HG02759 (cell line): ENCODE data around the gene LRP1-AS.

Source experiments
- ATAC-seq: cut with Tn5 transposase; IDR thresholded peaks from one replicate; pipeline ENCODE4 v1.9.1; 2021; ENCODE audit warnings: mild to moderate bottlenecking, moderate library complexity; ENCODE audit not compliant: unreplicated experiment

The LRP1-AS gene

DNA sequence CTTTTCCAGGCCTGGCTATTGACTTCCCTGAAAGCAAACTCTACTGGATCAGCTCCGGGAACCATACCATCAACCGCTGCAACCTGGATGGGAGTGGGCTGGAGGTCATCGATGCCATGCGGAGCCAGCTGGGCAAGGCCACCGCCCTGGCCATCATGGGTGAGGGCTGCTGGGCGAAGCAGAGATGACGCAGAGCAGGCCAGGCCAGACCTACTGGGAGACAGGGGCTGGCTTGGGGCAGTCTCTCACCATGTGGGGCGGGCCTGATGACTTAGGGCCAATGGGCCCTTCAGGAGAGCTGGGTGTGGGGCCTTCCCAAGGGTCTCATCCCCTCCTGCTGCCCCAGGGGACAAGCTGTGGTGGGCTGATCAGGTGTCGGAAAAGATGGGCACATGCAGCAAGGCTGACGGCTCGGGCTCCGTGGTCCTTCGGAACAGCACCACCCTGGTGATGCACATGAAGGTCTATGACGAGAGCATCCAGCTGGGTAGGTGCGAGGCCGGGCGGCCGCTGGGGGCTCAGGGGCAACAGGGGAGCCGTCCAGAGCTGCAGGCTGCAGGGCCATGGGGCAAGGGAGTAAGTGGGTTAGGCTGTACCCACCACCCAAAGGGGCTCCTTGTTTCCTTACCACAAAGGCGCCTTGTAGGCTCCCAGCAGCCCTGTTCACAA, 33.0 kb upstream of the LRP1-AS start:
- ATAC-seq: no peak

DNA sequence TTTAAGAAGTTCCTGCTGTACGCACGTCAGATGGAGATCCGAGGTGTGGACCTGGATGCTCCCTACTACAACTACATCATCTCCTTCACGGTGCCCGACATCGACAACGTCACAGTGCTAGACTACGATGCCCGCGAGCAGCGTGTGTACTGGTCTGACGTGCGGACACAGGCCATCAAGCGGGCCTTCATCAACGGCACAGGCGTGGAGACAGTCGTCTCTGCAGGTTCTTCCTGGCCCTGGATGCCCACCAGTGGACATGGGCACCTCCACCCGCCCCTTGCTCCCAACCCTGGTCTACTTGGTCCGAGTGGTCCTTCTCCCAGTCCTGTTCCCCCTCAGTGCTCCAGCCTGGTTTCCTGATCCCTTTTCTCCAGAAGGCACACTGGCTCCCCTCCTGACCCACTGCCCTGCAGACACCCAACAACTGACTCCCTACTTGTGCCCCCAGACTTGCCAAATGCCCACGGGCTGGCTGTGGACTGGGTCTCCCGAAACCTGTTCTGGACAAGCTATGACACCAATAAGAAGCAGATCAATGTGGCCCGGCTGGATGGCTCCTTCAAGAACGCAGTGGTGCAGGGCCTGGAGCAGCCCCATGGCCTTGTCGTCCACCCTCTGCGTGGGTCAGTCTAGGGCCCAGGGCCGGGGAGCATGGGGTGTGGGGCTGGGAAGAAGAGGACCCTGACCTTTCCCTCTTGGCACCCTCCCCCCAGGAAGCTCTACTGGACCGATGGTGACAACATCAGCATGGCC, 32.1 kb upstream of the LRP1-AS start:
- no peak for ATAC-seq

DNA sequence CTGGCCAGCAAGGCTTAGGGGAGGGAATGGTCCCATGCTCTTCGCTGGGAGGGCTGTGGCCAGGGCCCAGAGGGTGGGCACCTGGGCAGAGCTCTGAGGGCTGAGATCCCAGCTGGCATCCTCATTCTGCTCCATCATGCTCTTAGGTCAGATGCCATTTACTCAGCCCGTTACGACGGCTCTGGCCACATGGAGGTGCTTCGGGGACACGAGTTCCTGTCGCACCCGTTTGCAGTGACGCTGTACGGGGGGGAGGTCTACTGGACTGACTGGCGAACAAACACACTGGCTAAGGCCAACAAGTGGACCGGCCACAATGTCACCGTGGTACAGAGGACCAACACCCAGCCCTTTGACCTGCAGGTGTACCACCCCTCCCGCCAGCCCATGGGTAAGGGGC, 30.8 kb upstream of the LRP1-AS start:
- ATAC-seq: no peak

DNA sequence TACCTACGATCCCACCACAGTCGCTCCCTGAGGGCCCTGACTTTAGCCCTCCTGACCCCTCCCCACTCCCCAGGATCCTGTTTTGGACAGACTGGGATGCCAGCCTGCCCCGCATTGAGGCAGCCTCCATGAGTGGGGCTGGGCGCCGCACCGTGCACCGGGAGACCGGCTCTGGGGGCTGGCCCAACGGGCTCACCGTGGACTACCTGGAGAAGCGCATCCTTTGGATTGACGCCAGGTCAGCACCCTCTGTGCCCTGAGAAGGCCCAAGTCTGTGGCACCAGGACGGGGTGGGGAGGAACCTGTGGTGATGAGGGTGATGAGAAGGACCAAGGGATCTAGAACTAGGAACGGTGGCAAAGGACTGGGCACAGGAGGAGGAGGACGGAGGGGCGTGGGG, 29.9 kb upstream of the LRP1-AS start:
- ATAC-seq: no peak

DNA sequence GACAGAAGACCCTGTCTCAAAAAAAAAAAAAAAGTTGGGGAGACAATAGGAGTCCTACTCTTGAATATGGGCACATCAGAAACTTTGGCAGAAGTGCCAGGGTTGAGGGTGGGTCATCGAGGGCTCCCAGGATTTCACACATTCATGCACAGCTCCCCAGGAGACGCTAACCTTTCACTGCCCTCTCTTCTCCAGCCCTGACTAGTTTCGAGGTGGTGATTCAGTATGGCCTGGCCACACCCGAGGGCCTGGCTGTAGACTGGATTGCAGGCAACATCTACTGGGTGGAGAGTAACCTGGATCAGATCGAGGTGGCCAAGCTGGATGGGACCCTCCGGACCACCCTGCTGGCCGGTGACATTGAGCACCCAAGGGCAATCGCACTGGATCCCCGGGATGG, 29.4 kb upstream of the LRP1-AS start:
- ATAC-seq: no peak

DNA sequence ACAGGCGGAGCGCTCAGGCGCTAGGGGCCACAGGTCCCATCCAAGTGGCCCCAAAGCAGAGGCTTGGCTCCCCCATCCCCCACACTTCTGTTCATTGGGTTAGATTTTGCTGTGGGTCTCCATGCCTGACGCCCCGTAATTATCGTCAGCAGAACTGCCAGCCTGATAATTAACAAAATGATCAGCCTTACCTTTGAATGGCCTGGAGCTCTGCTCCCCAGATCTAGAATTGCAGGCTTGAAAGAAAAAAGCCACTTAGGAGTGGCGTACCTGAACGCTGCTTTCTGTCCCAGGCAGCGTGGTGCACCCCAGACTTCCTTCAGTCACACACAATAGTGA, 28.7 kb upstream of the LRP1-AS start:
- no peak for ATAC-seq

DNA sequence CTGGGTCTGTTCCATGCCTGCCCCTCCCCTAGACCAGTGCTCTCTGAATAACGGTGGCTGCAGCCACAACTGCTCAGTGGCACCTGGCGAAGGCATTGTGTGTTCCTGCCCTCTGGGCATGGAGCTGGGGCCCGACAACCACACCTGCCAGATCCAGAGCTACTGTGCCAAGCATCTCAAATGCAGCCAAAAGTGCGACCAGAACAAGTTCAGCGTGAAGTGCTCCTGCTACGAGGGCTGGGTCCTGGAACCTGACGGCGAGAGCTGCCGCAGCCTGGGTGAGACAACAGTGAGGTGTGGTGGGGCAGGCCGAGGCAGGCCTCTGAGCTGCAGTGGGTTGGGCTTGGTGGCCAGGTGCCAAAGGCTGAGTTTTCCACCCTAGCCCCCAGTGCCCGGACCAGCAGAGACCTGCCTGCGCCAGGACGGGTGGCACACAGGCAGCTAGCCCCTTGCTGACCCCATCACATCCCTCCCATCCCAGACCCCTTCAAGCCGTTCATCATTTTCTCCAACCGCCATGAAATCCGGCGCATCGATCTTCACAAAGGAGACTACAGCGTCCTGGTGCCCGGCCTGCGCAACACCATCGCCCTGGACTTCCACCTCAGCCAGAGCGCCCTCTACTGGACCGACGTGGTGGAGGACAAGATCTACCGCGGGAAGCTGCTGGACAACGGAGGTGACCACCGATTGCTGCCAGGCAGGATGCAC, 28.2 kb upstream of the LRP1-AS start:
- ATAC-seq: no peak

DNA sequence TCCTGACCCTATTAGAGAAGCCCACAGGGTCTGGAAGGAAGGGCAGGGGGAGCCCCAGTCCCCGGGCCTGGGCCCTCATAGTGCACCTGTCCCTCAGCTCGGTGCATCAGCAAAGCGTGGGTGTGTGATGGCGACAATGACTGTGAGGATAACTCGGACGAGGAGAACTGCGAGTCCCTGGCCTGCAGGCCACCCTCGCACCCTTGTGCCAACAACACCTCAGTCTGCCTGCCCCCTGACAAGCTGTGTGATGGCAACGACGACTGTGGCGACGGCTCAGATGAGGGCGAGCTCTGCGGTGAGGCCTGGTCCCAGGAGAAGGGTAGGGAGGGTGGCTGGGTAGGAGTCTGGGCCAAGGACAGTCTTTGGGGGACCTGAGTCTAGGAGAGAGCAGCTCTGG, 26.3 kb upstream of the LRP1-AS start:
- ATAC-seq: no peak

DNA sequence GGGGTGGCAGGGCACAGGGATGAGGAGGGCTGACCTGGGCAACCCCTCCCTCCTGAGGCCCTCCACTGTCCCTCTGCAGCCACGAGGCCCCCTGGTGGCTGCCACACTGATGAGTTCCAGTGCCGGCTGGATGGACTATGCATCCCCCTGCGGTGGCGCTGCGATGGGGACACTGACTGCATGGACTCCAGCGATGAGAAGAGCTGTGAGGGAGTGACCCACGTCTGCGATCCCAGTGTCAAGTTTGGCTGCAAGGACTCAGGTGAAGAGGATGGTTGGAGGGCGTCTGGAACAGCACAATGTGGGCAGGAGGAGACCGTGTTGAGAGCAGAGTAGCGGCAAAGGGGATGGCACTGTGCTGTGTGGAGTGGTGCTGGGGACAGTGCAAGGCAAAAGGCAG, 25.7 kb upstream of the LRP1-AS start:
- no peak for ATAC-seq

DNA sequence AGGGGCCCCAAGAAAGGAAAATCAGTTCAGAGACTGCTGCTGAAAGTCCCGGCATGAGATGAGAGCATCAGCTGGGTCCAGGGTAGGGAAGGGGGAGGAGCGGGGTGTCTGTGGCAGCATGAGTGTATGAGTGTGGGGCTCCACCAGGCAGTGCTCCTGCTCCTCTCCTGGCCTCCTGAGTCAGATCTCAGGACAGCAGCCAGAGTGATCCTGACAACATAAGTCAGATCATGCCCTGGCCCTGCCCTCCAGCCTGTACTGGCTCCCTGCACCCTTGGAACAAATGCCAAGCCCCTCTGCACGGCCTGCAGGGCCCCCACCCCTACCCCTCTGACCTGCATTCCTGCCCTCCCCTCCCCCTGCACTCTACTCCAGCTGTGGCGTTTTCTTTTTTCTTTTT, 24.2 kb upstream of the LRP1-AS start:
- no peak for ATAC-seq

DNA sequence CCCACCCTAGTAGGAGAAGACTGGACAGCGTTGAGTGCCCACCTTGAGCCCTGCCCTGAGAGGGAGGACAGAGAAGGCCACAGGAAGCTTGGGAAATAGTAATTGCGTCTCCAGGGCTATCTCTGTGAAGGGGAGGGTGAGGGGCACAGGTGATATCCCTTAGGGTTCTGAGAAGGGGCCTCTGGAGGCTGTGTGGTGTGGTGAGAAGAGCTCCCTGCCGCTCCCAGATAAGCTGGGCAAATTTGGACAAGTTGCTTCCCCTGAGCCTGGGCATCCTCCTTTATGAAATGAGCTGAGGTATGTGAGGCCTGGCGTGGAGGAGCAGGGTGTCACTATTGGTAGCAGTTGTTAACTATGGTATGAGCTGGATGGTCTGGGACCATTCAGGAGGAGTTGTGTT, 23.5 kb upstream of the LRP1-AS start:
- no peak for ATAC-seq

DNA sequence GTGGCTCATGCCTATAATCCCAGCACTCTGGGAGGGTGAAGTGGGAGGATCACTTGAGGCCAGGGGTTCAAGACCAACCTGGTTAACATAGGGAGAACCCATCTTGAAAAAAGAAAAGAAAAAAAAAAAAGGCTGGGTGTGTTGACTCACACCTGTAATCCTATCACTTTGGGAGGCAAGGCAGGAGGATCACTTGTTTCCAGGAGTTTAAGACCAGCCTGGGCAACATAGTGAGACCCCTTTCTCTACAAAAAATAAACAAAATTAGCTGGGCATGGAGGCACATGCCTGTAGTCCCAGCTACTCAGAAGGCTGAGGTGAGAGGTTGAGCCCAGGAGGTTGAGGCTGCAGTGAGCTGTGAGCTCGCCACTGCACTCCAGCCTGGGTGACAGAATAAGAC, 23.0 kb upstream of the LRP1-AS start:
- no peak for ATAC-seq

DNA sequence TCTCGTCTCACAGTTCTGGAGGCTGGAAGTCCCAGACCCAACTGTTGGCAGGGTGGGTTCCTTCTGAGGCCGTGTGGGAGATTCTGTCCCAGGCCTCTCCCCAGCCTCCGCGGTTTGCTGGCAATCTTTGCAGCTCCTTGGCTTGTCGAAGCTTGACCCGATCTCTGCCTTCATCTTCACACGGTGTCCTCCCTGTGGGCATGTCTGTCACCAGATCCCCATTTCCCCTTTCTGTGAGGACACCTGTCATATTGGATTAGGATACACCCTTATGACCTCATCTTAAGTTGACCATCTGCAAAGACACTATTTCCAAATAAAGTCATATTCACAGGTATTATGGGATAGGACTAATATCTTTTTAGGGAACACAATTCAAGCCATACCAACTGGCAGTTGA, 22.6 kb upstream of the LRP1-AS start:
- ATAC-seq: no peak

DNA sequence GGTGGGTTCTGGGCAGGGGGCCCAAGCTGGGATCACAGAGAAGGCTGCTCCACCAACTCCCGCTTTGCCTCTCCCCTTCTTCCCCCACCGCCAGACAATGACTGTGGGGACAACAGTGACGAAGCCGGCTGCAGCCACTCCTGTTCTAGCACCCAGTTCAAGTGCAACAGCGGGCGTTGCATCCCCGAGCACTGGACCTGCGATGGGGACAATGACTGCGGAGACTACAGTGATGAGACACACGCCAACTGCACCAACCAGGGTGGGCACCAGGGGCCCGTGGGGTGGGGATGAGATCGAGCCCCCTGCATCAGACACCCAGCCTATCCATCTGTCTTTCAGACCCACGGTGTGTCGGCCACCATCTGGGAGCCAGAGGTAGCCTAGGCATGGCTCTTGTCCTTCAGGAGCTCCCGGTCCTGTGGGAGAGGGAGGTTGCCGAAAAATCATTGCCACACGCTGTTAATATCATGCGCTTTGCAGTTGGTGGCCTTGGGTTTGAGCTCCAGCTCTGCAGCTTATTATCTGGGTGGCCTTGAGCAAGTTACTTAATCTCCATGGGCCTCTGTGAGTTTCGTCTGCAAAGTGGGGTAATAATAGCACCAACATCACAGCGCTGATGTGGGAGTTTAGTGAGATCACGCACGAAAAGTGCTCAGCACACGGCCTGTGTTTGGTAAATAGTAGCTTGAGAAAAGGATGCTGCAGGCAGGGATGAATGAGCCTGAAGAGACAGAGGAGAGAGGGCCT, 21.8 kb upstream of the LRP1-AS start:
- no peak for ATAC-seq

DNA sequence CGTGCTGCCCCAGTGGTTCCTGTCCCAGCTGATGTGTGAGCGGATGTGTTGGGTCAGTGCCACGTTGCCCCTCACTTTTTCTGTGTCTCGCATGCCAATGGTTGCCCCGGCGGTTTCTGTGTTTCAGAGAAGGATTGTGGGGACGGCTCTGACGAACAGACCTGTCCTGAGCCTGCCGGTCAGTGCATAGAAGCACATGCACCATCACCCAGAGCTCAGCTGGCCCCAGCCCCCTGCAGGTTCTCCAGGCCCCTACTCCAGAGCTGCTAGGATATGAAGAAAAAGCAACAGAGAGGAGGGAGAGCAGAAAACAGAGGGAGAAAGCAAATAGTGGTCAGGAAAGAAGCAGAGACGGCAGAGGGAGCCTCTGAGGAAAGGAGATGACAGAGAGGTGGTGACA, 20.6 kb upstream of the LRP1-AS start:
- no peak for ATAC-seq

DNA sequence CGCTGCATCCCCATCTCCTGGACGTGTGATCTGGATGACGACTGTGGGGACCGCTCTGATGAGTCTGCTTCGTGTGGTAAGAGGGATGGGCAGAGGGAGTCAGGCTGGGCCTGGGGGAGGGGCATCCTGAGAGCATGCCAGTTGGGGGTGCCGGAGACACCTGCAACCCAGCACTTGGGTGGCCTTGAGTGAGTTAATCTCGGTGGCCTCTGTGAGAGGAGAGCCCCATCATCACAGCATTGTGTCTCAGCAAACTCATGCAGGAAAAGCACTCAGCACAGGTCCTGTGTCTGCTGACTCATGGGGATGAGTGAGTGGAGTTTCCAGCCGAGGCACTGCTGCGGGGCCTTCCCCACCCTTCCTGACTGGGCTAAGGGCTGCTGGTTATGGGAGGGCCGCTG, 19.6 kb upstream of the LRP1-AS start:
- ATAC-seq: no peak

DNA sequence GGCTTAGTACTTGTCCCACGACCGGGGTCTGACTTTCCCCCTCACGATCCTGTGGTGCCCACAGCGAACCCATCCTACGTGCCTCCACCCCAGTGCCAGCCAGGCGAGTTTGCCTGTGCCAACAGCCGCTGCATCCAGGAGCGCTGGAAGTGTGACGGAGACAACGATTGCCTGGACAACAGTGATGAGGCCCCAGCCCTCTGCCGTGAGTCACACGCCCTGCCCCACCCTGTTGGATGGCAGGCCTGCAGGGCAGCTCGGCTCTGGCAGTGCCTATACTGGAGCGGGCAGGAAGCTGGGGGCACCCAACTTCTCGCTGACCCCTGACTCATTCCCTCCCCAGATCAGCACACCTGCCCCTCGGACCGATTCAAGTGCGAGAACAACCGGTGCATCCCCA, 18.3 kb upstream of the LRP1-AS start:
- ATAC-seq: no peak

DNA sequence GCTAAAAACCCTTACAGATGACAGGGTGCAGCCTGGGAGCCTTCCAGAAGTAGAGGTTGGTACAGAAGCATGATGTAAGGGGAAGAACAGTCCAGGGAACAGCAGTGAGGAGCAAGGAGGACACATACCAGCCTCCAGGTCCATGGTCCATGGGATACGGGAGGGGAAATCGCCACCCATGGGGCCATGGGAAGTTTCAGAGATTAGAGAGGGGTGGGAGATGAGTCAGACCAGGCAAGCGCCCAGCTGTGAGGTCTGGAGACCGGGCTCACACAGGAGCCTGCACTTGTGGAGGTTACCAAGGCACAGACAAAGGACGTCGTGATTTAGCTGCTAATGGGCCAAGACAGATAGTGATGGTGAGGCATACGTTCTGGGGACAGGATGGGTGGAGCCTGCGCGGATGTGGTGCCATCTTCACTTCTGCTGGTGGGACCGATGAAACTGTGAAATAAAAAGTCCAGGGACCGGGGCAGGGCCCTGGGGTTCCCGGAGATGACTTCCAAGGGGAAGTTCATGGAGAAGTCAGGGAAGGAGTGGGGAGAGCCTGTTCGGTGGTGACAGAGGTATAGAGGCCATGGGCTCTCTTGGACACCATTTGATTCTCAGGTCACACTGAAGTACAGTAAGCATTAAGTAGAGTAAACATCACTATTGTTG, 17.7 kb upstream of the LRP1-AS start:
- ATAC-seq: no peak

DNA sequence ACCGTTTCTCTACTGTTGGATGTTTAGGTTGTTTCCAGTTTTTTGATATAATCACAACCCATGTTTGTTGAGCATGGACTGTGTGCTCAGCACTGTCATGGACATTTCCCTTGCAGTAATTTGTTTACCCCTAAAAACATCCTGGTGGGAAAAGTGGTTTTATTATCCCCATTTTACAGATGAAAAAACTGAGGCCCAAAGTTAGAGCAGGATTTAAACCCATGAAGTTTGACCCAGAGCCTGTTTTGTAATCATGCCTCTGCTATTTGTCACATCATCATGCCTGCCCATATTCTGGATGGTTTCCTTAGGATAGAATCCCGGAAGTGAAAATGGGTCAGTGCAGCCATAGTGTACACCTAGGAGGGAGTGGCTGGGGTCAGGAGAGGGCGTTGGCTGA, 17.0 kb upstream of the LRP1-AS start:
- ATAC-seq: no peak

DNA sequence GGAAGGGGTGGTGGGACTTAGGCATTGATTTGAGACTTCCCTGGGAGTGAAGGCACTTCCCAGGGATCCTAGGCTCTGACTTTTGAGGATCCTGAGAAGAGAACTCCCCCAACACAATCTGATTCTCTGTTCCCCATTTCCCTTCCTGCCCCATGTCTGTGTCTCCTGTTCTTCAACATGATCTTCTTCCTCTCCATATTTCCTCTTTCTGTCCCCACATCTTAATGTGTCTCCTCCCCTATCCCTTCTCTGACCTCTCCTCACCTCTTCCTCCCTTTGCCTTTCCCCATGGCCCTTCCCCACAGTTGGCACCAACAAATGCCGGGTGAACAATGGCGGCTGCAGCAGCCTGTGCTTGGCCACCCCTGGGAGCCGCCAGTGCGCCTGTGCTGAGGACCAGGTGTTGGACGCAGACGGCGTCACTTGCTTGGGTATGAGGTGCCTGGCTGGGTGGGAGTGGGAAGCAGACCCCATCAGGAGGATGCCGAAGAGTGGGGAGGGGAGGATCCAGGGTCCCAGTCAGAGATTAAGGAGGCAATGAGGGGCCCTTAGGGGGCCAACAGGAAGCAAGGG, 15.2 kb upstream of the LRP1-AS start:
- ATAC-seq: no peak

DNA sequence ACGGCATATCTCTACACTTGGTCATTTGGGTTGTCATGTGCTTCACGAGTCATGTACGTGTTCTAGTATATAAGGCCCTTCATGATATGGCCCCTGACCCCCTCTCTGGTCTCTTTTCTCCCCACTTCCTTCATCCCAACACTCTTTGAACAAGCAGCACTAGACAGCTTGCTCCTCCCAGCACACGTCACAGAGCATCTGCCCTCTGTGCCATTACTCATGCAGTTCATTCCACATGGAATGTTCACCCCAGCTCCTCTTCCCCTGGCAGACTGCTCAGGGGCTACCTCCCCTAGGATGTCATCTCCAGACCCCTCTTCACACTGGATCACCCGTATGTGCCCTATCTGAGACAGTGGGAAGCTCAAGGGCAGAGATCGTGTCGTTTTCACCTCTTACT, 14.1 kb upstream of the LRP1-AS start:
- no peak for ATAC-seq
